ENCODE measurements around the gene APOBEC4. TPM values are rescaled to one million over a fixed set of nuclear protein-coding genes. Genes with fewer than 3 reads are reported as not detected.
"Not testable (repeated sequence)": the region's sequence is repeated elsewhere in the genome, so short reads cannot be mapped to it uniquely, and the experiment has no call there.

APOBEC4 gene
- total RNA-seq, 1 experiment from 2014 or later = not detected

DNA sequence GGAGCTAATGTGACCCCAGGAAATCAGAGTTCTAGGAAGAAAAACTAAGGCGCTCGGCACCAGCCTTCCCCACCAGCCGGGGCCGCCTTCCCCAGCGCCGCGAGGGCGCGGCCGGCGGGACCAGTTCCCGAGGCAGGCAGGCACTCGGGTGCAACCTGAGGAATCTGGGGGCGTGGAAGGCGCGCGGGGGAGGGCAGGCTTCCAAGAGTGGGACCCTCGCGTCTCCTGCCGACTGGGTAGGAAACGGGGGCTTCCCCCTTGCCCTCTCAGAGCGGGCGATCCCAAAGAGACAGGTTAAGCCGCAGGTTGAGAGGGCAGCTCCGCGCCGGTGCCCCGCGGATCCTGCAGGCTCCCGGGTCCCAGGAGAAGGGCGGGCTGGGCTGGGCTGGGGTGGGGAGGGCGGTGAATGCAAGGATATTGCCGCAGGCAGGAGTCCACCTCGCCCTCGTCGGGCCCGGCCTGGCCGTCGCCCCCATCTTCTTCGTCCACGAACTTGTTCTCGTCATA is 18.0 kb downstream of the APOBEC4 start:
- peak; percentile 61 for DNase-seq
- H4K20me1 ChIP-seq (ENCODE audit: insufficient read depth, low read depth, low read length) = peaks cover 20% of the 10 kb centered on the region
- H3K9me3 ChIP-seq (ENCODE audit: low read length) = no peaks in the 10 kb centered on the region

DNA sequence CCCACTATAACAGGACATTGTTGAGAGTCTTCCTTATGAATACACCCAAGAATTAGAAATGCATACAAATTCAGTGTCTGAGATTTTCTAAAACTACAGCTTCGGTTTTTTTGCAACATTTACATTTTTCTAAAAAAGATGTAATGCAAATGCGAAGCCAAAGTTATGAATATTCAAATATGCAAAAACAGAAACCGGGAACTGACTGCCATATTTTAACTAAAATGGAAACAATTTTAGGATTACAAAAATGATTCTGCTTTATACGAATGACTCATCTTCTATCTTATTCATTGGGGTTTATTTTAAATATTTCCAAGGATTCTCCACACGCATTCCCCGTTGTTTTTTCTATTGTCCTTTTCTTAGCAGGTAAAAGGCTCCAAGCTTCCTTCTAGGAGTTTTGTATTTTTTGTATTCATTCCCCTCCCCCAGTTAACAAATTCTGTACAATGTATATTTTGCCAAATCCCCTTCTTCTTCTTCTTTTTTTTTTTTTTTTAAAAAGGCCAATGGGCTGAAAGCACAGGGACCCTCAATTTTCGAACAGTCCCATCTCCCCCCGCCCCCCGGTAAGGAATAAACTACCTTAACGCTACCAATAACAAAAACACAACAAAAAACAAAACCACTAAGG is 18.6 kb downstream of the APOBEC4 start:
- Histone ChIP-seq H3K27ac (ENCODE audit: low read length) (peak overlapping the region; percentile 91), H3K4me1 (ENCODE audit: low read length) (peaks cover 36% of the 10 kb centered on the region), H3K9ac (ENCODE audit: low read length) (peak overlapping the region; percentile 93), H3K4me3 (ENCODE audit: low read length) (peak overlapping the region; percentile 86), H4K20me1 (ENCODE audit: insufficient read depth, low read depth, low read length) (peaks cover 20% of the 10 kb centered on the region), H3K4me2 (ENCODE audit: low read depth, low read length, poor library complexity, severe bottlenecking) (peak overlapping the region; percentile 78), H2AFZ (ENCODE audit: low read length) (no peak overlapping the region), H3K27me3 (ENCODE audit: low read length) (no peaks in the 10 kb centered on the region), H3K79me2 (ENCODE audit: low read length) (peaks cover 52% of the 10 kb centered on the region), H3K9me2 (replicated peaks; ENCODE audit: insufficient read depth, low read length) (no peaks in the 10 kb centered on the region), H3K9me3 (ENCODE audit: low read length) (no peaks in the 10 kb centered on the region), H3K36me3 (ENCODE audit: insufficient read depth, low read length) (peaks cover 33% of the 10 kb centered on the region; the same call in 1 of the 2 replicates)
- peak; percentile 87 for DNase-seq

More for the DNA sequence above, 18.0 kb downstream of the APOBEC4 start:
- peaks cover 27% of the 10 kb centered on the region; the same call in 1 of the 2 replicates for H3K36me3 ChIP-seq (ENCODE audit: insufficient read depth, low read length)
- H3K27ac ChIP-seq (ENCODE audit: low read length) = peak overlapping the region; percentile 91
- no peaks in the 10 kb centered on the region for H3K9me2 ChIP-seq (replicated peaks; ENCODE audit: insufficient read depth, low read length)
- H3K4me3 ChIP-seq (ENCODE audit: low read length) = peak overlapping the region; percentile 86
- H3K4me2 ChIP-seq (ENCODE audit: low read depth, low read length, poor library complexity, severe bottlenecking) = peak overlapping the region; percentile 78
- 0 out of 2 replicates have a peak overlapping the region, but pooled peaks have one; percentile 40 for H2AFZ ChIP-seq (ENCODE audit: low read length)
- H3K79me2 ChIP-seq (ENCODE audit: low read length) = peaks cover 48% of the 10 kb centered on the region
- H3K27me3 ChIP-seq (ENCODE audit: low read length) = no peaks in the 10 kb centered on the region
- H3K4me1 ChIP-seq (ENCODE audit: low read length) = peaks cover 36% of the 10 kb centered on the region
- H3K9ac ChIP-seq (ENCODE audit: low read length) = peak overlapping the region; percentile 93

DNA sequence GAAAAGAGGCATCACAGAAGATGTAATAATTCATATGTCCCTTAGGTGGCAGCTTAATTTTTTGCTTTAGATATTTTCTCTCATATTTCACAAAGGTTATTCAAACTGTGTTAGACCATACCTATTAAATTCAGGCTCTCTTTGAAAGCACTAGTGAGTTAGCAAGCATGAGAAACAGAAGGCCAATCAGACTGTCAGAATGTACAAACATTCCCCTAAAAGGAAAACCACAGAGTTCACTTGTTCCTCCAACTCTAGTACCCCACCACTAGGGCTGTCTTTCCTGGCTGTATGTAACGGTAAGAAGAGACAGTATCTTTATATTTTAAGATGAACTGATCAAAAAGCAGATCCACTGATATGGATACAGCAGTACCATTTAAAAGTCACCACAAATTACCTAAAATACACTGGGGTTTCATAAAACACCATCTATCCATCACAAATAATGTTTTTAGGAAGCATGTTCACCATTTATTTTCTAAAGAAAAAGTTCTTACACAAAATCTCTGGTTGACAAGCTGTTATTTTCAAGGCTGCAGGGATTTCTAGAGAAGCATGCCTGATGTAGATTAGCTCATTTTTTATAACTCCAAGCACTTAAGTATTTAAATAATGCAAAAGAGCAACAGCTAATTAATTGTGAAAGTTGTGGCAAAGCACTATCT is 19.3 kb downstream of the APOBEC4 start:
- H3K4me2 ChIP-seq (ENCODE audit: low read depth, low read length, poor library complexity, severe bottlenecking) = peak overlapping the region; percentile 78
- no peaks in the 10 kb centered on the region for H3K9me2 ChIP-seq (replicated peaks; ENCODE audit: insufficient read depth, low read length)
- peaks cover 20% of the 10 kb centered on the region for H4K20me1 ChIP-seq (ENCODE audit: insufficient read depth, low read depth, low read length)
- H3K4me3 ChIP-seq (ENCODE audit: low read length) = peak overlapping the region; percentile 86
- peaks cover 57% of the 10 kb centered on the region for H3K79me2 ChIP-seq (ENCODE audit: low read length)
- H3K9ac ChIP-seq (ENCODE audit: low read length) = peak overlapping the region; percentile 93
- H3K27me3 ChIP-seq (ENCODE audit: low read length) = no peaks in the 10 kb centered on the region
- peak overlapping the region; percentile 91 for H3K27ac ChIP-seq (ENCODE audit: low read length)
- H3K36me3 ChIP-seq (ENCODE audit: insufficient read depth, low read length) = peaks cover 40% of the 10 kb centered on the region; the same call in 1 of the 2 replicates
- peaks cover 36% of the 10 kb centered on the region for H3K4me1 ChIP-seq (ENCODE audit: low read length)
- DNase-seq = peak; percentile 66
- H3K9me3 ChIP-seq (ENCODE audit: low read length) = no peaks in the 10 kb centered on the region
- H2AFZ ChIP-seq (ENCODE audit: low read length) = no peak overlapping the region

DNA sequence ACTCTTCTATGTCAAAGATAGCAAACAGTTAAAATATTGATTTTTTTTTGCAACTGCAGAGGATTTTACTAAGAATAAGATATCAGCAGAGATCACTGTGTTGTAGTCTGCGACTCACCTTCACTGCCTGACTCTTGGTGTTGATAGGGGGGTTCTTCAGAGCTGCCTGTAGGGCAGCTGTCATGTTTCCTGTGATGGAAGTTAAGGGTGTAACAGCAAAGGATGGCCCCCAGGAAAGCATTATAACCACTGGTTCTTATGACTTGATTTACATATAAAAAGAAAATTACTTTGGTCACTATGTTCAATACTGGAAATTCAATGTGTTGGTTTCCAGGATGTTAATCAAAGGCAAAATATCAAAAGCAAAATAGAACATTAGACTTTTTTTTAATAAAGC is 20.2 kb downstream of the APOBEC4 start:
- H3K4me2 ChIP-seq (ENCODE audit: low read depth, low read length, poor library complexity, severe bottlenecking) = peak overlapping the region; percentile 78
- peak overlapping the region; percentile 93 for H3K9ac ChIP-seq (ENCODE audit: low read length)
- no peaks in the 10 kb centered on the region for H3K9me2 ChIP-seq (replicated peaks; ENCODE audit: insufficient read depth, low read length)
- H3K4me3 ChIP-seq (ENCODE audit: low read length) = peak overlapping the region; percentile 86
- H3K79me2 ChIP-seq (ENCODE audit: low read length) = peaks cover 57% of the 10 kb centered on the region
- no peak for DNase-seq
- peaks cover 47% of the 10 kb centered on the region; the same call in 1 of the 2 replicates for H3K36me3 ChIP-seq (ENCODE audit: insufficient read depth, low read length)
- H3K27me3 ChIP-seq (ENCODE audit: low read length) = no peaks in the 10 kb centered on the region
- H2AFZ ChIP-seq (ENCODE audit: low read length) = no peak overlapping the region
- peaks cover 36% of the 10 kb centered on the region for H3K4me1 ChIP-seq (ENCODE audit: low read length)
- H3K27ac ChIP-seq (ENCODE audit: low read length) = peak overlapping the region; percentile 91; the same call in 1 of the 2 replicates
- H3K9me3 ChIP-seq (ENCODE audit: low read length) = no peaks in the 10 kb centered on the region
- peaks cover 20% of the 10 kb centered on the region for H4K20me1 ChIP-seq (ENCODE audit: insufficient read depth, low read depth, low read length)

DNA sequence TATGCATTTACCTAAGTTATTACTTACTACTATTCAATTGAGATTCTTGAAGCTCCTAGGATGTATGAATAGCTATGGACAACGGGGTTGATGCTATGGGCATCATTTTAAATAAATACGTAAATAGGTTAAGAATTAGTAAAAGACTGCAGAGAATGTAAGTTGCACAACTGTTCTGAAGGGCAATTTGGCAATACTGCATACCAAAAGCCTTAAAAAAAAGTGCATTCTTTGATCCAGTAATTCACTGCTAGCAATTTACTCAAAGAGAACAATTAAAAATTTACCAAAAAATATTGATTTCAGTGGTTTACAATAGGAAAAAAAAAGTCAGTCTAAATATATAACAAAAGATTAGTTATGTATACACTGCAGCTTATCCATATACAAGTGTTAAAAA is 21.0 kb downstream of the APOBEC4 start:
- no peak overlapping the region for H3K4me3 ChIP-seq (ENCODE audit: low read length)
- H3K27ac ChIP-seq (ENCODE audit: low read length) = no peak overlapping the region
- H3K4me2 ChIP-seq (ENCODE audit: low read depth, low read length, poor library complexity, severe bottlenecking) = peak overlapping the region; percentile 78
- peaks cover 57% of the 10 kb centered on the region for H3K79me2 ChIP-seq (ENCODE audit: low read length)
- H3K9ac ChIP-seq (ENCODE audit: low read length) = no peak overlapping the region
- H3K9me3 ChIP-seq (ENCODE audit: low read length) = no peaks in the 10 kb centered on the region
- no peak for DNase-seq
- no peaks in the 10 kb centered on the region for H3K27me3 ChIP-seq (ENCODE audit: low read length)
- no peak overlapping the region for H2AFZ ChIP-seq (ENCODE audit: low read length)
- peaks cover 52% of the 10 kb centered on the region; the same call in 1 of the 2 replicates for H3K36me3 ChIP-seq (ENCODE audit: insufficient read depth, low read length)
- H3K4me1 ChIP-seq (ENCODE audit: low read length) = peaks cover 36% of the 10 kb centered on the region
- peaks cover 20% of the 10 kb centered on the region for H4K20me1 ChIP-seq (ENCODE audit: insufficient read depth, low read depth, low read length)
- H3K9me2 ChIP-seq (replicated peaks; ENCODE audit: insufficient read depth, low read length) = no peaks in the 10 kb centered on the region

DNA sequence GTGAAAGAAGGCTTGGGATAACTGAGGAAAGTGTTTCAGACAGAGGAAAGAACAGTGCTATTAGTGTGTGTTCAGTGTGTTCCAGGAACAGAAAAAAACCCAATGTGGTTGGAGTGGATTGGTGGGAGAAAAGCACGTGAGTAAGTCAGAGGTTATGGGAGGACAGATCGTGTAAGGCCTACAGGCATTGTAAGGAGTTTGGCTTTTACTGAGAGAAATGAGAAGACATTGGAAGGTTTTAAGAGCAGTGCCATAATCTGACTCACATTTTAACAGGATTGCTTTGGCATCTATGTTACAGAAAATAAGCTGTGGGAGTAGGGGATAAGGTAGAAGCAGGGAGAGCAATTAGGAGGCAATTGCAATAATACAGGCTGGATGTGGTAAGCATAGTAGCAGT is 22.4 kb downstream of the APOBEC4 start:
- peaks cover 55% of the 10 kb centered on the region; the same call in 1 of the 2 replicates for H3K36me3 ChIP-seq (ENCODE audit: insufficient read depth, low read length)
- no peaks in the 10 kb centered on the region for H3K27me3 ChIP-seq (ENCODE audit: low read length)
- no peaks in the 10 kb centered on the region for H3K9me2 ChIP-seq (replicated peaks; ENCODE audit: insufficient read depth, low read length)
- H3K4me3 ChIP-seq (ENCODE audit: low read length) = no peak overlapping the region
- peaks cover 57% of the 10 kb centered on the region for H3K79me2 ChIP-seq (ENCODE audit: low read length)
- no peak overlapping the region for H2AFZ ChIP-seq (ENCODE audit: low read length)
- no peaks in the 10 kb centered on the region for H3K9me3 ChIP-seq (ENCODE audit: low read length)
- no peak overlapping the region for H3K9ac ChIP-seq (ENCODE audit: low read length)
- no peak for DNase-seq
- peaks cover 31% of the 10 kb centered on the region for H3K4me1 ChIP-seq (ENCODE audit: low read length)
- H4K20me1 ChIP-seq (ENCODE audit: insufficient read depth, low read depth, low read length) = peaks cover 20% of the 10 kb centered on the region
- H3K27ac ChIP-seq (ENCODE audit: low read length) = no peak overlapping the region
- H3K4me2 ChIP-seq (ENCODE audit: low read depth, low read length, poor library complexity, severe bottlenecking) = no peak overlapping the region

DNA sequence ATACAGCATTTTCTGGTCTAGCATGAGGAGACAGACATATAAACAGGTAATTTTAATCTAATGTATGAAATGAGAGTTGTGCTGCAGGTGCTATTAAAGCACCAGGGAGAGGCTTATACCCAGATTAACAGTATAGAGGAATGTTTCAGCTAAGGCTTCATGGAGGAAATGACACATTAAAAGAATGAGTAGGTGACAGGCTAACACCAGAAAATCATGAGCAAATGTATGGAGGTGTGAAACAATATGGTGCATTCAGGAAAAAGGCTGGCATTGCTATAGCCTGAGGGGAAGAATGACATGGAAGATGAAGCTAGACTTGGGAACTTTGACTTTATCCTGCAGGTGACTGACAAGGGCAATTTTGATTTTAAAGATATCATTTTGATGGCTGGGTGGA is 24.6 kb downstream of the APOBEC4 start:
- H2AFZ ChIP-seq (ENCODE audit: low read length) = no peak overlapping the region
- H3K27ac ChIP-seq (ENCODE audit: low read length) = no peak overlapping the region
- peaks cover 66% of the 10 kb centered on the region; the same call in 1 of the 2 replicates for H3K36me3 ChIP-seq (ENCODE audit: insufficient read depth, low read length)
- no peak overlapping the region for H3K9ac ChIP-seq (ENCODE audit: low read length)
- no peak for DNase-seq
- no peak overlapping the region for H3K4me2 ChIP-seq (ENCODE audit: low read depth, low read length, poor library complexity, severe bottlenecking)
- H3K4me1 ChIP-seq (ENCODE audit: low read length) = peaks cover 19% of the 10 kb centered on the region
- H3K9me2 ChIP-seq (replicated peaks; ENCODE audit: insufficient read depth, low read length) = no peaks in the 10 kb centered on the region
- H3K9me3 ChIP-seq (ENCODE audit: low read length) = no peaks in the 10 kb centered on the region
- H3K27me3 ChIP-seq (ENCODE audit: low read length) = no peaks in the 10 kb centered on the region
- H3K4me3 ChIP-seq (ENCODE audit: low read length) = no peak overlapping the region
- H4K20me1 ChIP-seq (ENCODE audit: insufficient read depth, low read depth, low read length) = peaks cover 14% of the 10 kb centered on the region
- peaks cover 37% of the 10 kb centered on the region for H3K79me2 ChIP-seq (ENCODE audit: low read length)

DNA sequence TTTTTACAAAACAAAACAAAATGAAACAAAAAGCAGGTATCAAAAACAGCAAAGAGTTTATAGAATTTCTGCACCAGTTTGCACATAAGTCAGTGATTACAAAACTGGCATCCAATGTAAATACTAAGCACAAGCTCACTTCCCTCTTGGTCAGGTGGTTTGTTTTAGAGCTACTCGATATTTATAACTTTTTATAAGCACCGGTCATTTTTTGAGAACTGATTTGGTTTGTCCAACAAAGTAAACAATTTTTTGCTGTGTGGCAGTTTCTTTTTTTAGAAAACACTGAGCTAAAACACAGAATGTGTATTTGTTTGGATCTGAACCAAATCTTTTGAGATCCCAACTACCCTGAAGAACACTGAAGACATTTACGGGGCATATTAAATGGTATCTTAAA is 26.9 kb downstream of the APOBEC4 start:
- H3K27me3 ChIP-seq (ENCODE audit: low read length); H2AFZ ChIP-seq (ENCODE audit: low read length); H3K4me3 ChIP-seq (ENCODE audit: low read length); H3K4me2 ChIP-seq (ENCODE audit: low read depth, low read length, poor library complexity, severe bottlenecking); H4K20me1 ChIP-seq (ENCODE audit: insufficient read depth, low read depth, low read length); DNase-seq; H3K9me3 ChIP-seq (ENCODE audit: low read length); H3K9ac ChIP-seq (ENCODE audit: low read length); H3K9me2 ChIP-seq (replicated peaks; ENCODE audit: insufficient read depth, low read length): not testable (repeated sequence)
- Histone ChIP-seq H3K36me3 (ENCODE audit: insufficient read depth, low read length) (peaks cover 49% of the 10 kb centered on the region; the same call in 1 of the 2 replicates), H3K27ac (ENCODE audit: low read length) (0 out of 2 replicates have a peak overlapping the region, but pooled peaks have one; percentile 7), H3K4me1 (ENCODE audit: low read length) (peaks cover 13% of the 10 kb centered on the region), H3K79me2 (ENCODE audit: low read length) (peaks cover 17% of the 10 kb centered on the region)
